ENCODE results near the gene CCDC88A. TPM values are rescaled to one million over a fixed set of nuclear protein-coding genes. Genes with fewer than 3 reads are reported as not detected.
A peak's percentile ranks its signal among the peaks of the same experiment; 100 is the strongest.
"Not testable (repeated sequence)": the region's sequence is repeated elsewhere in the genome, so short reads cannot be mapped to it uniquely, and the experiment has no call there.

CCDC88A gene
- polyA plus RNA-seq, 1 donor from 2014 or later = 4.8 TPM

- Mint-ChIP-seq H3K36me3 (peaks cover 4% of the 10 kb centered on the region), H3K4me1 (peaks cover 0 to 4% (median 3%) of the 10 kb centered on the region in 3 donors), H3K27ac (no peak overlapping the region), H3K27me3 (no peaks in the 10 kb centered on the region), H3K9me3 (no peaks in the 10 kb centered on the region), H3K4me3 (no peak overlapping the region)
Observed at GRCh38 chr2:55370208-55370607, 49.4 kb downstream of the CCDC88A start.

GRCh38 chr2:55365303-55365702 lies 54.4 kb downstream of the CCDC88A start:
- Mint-ChIP-seq H3K9me3 (no peaks in the 10 kb centered on the region), H3K4me1 (peaks cover 3 to 17% (median 6%) of the 10 kb centered on the region in 3 donors), H3K27me3 (no peaks in the 10 kb centered on the region), H3K4me3 (no peak overlapping the region), H3K36me3 (no peaks in the 10 kb centered on the region), H3K27ac (no peak overlapping the region)

GRCh38 chr2:55364189-55365055 lies 55.2 kb downstream of the CCDC88A start:
- H3K4me3 Mint-ChIP-seq = no peak overlapping the region
- H3K4me1 Mint-ChIP-seq = peaks cover 3 to 17% (median 6%) of the 10 kb centered on the region in 3 donors
- no peaks in the 10 kb centered on the region for H3K27me3 Mint-ChIP-seq
- no peaks in the 10 kb centered on the region for H3K36me3 Mint-ChIP-seq
- no peak overlapping the region for H3K27ac Mint-ChIP-seq
- no peaks in the 10 kb centered on the region for H3K9me3 Mint-ChIP-seq

GRCh38 chr2:55363636-55364035 lies 56.0 kb downstream of the CCDC88A start:
- Mint-ChIP-seq H3K9me3 (no peaks in the 10 kb centered on the region), H3K27ac (no peak overlapping the region), H3K4me1 (peaks cover 3 to 17% (median 6%) of the 10 kb centered on the region in 3 donors), H3K4me3 (no peak overlapping the region), H3K27me3 (no peaks in the 10 kb centered on the region), H3K36me3 (no peaks in the 10 kb centered on the region)

- peak overlapping the region in 3 of 4 donors; percentile 23 to 66 (median 43) for H3K4me3 Mint-ChIP-seq
- H3K27me3 Mint-ChIP-seq = no peaks in the 10 kb centered on the region
- H3K9me3 Mint-ChIP-seq = no peaks in the 10 kb centered on the region
- no peaks in the 10 kb centered on the region for H3K36me3 Mint-ChIP-seq
- peak overlapping the region in 1 of 3 donors; percentile 52 for H3K27ac Mint-ChIP-seq
- H3K4me1 Mint-ChIP-seq = peaks cover 3 to 17% (median 6%) of the 10 kb centered on the region in 3 donors
Observed at GRCh38 chr2:55361465-55362189, 58.0 kb downstream of the CCDC88A start.

- no peak overlapping the region for H3K27ac Mint-ChIP-seq
- no peaks in the 10 kb centered on the region for H3K27me3 Mint-ChIP-seq
- no peaks in the 10 kb centered on the region for H3K9me3 Mint-ChIP-seq
- H3K4me1 Mint-ChIP-seq = peaks cover 2 to 9% (median 3%) of the 10 kb centered on the region in 3 donors
- H3K36me3 Mint-ChIP-seq = peaks cover 5% of the 10 kb centered on the region
- no peak overlapping the region for H3K4me3 Mint-ChIP-seq
Observed at GRCh38 chr2:55358451-55358850, 61.2 kb downstream of the CCDC88A start.

- H3K27ac Mint-ChIP-seq = no peak overlapping the region
- H3K36me3 Mint-ChIP-seq = peaks cover 5% of the 10 kb centered on the region
- H3K4me3 Mint-ChIP-seq = no peak overlapping the region
- no peaks in the 10 kb centered on the region for H3K9me3 Mint-ChIP-seq
- H3K27me3 Mint-ChIP-seq = no peaks in the 10 kb centered on the region
- H3K4me1 Mint-ChIP-seq = peaks cover 2 to 8% (median 3%) of the 10 kb centered on the region in 3 donors
Observed at GRCh38 chr2:55357927-55358326, 61.7 kb downstream of the CCDC88A start.

- Mint-ChIP-seq H3K4me3 (no peak overlapping the region), H3K4me1 (peaks cover 2 to 7% (median 3%) of the 10 kb centered on the region in 3 donors), H3K9me3 (no peaks in the 10 kb centered on the region), H3K27ac (no peak overlapping the region), H3K27me3 (no peaks in the 10 kb centered on the region), H3K36me3 (peaks cover 5% of the 10 kb centered on the region)
Observed at GRCh38 chr2:55357164-55357563, 62.5 kb downstream of the CCDC88A start.

GRCh38 chr2:55356136-55356535 lies 63.5 kb downstream of the CCDC88A start:
- H3K9me3 Mint-ChIP-seq, H3K36me3 Mint-ChIP-seq, H3K27ac Mint-ChIP-seq: not testable (repeated sequence)

GRCh38 chr2:55355451-55355850 lies 64.2 kb downstream of the CCDC88A start:
- H3K4me3 Mint-ChIP-seq = no peak overlapping the region
- H3K4me1 Mint-ChIP-seq = no peaks in the 10 kb centered on the region
- no peak overlapping the region for H3K27ac Mint-ChIP-seq
- H3K27me3 Mint-ChIP-seq = no peaks in the 10 kb centered on the region
- peaks cover 5% of the 10 kb centered on the region for H3K36me3 Mint-ChIP-seq
- peaks cover 0 to 3% (median 0%) of the 10 kb centered on the region in 3 donors for H3K9me3 Mint-ChIP-seq

More at GRCh38 chr2:55356136-55356535, 63.5 kb downstream of the CCDC88A start:
- H3K4me3 Mint-ChIP-seq, H3K4me1 Mint-ChIP-seq, H3K27me3 Mint-ChIP-seq: not testable (repeated sequence)

- peaks cover 0 to 3% (median 0%) of the 10 kb centered on the region in 3 donors for H3K9me3 Mint-ChIP-seq
- no peaks in the 10 kb centered on the region for H3K27me3 Mint-ChIP-seq
- no peak overlapping the region for H3K4me3 Mint-ChIP-seq
- H3K4me1 Mint-ChIP-seq = no peaks in the 10 kb centered on the region
- H3K27ac Mint-ChIP-seq = peak overlapping the region in 1 of 3 donors; percentile 39
- peaks cover 6% of the 10 kb centered on the region for H3K36me3 Mint-ChIP-seq
Observed at GRCh38 chr2:55351672-55352071, 68.0 kb downstream of the CCDC88A start.

- Mint-ChIP-seq H3K4me3 (no peak overlapping the region), H3K27me3 (no peaks in the 10 kb centered on the region), H3K36me3 (no peaks in the 10 kb centered on the region), H3K9me3 (no peaks in the 10 kb centered on the region), H3K27ac (no peak overlapping the region), H3K4me1 (no peaks in the 10 kb centered on the region)
Observed at GRCh38 chr2:55345064-55345463, 74.6 kb downstream of the CCDC88A start.

GRCh38 chr2:55338268-55338667 lies 81.4 kb downstream of the CCDC88A start:
- H3K9me3 Mint-ChIP-seq = no peaks in the 10 kb centered on the region
- H3K27ac Mint-ChIP-seq = no peak overlapping the region
- peaks cover 2% of the 10 kb centered on the region for H3K36me3 Mint-ChIP-seq
- no peaks in the 10 kb centered on the region for H3K27me3 Mint-ChIP-seq
- no peaks in the 10 kb centered on the region for H3K4me1 Mint-ChIP-seq
- H3K4me3 Mint-ChIP-seq = no peak overlapping the region

GRCh38 chr2:55334728-55335127 lies 84.9 kb downstream of the CCDC88A start:
- Mint-ChIP-seq H3K4me3 (no peak overlapping the region), H3K27me3 (no peaks in the 10 kb centered on the region), H3K36me3 (peaks cover 8% of the 10 kb centered on the region), H3K4me1 (no peaks in the 10 kb centered on the region), H3K27ac (no peak overlapping the region), H3K9me3 (no peaks in the 10 kb centered on the region)

- Mint-ChIP-seq H3K27ac (no peak overlapping the region), H3K9me3 (no peaks in the 10 kb centered on the region), H3K4me3 (no peak overlapping the region), H3K36me3 (peaks cover 11% of the 10 kb centered on the region), H3K27me3 (no peaks in the 10 kb centered on the region), H3K4me1 (no peaks in the 10 kb centered on the region)
Observed at GRCh38 chr2:55330541-55331297, 88.9 kb downstream of the CCDC88A start.
